ENCODE results near the gene FRYL.

FRYL gene

DNA sequence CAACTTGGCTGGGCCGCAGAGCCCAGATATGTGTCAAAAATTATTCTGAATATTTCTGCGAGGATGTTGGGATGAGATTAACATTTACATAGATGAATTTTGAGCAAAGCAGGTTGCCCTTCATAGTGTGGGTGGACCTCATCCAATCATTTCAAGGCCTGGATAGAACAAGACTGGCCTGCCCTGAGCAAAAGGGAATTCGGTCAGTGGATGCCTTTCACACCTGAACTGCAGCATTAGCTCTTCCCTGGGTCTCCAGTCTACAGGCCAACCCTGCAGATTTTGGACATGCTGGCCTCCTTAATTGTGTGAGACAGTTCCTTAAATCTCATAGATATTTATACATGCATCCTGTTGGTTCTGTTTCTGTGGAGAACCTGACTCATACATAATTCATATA lies 329.3 kb downstream of the FRYL start:
- POLR2A ChIA-PET, result no interaction called here
- CTCF ChIA-PET, result no interaction called here
- TF ChIP-seq, protein P1, sequence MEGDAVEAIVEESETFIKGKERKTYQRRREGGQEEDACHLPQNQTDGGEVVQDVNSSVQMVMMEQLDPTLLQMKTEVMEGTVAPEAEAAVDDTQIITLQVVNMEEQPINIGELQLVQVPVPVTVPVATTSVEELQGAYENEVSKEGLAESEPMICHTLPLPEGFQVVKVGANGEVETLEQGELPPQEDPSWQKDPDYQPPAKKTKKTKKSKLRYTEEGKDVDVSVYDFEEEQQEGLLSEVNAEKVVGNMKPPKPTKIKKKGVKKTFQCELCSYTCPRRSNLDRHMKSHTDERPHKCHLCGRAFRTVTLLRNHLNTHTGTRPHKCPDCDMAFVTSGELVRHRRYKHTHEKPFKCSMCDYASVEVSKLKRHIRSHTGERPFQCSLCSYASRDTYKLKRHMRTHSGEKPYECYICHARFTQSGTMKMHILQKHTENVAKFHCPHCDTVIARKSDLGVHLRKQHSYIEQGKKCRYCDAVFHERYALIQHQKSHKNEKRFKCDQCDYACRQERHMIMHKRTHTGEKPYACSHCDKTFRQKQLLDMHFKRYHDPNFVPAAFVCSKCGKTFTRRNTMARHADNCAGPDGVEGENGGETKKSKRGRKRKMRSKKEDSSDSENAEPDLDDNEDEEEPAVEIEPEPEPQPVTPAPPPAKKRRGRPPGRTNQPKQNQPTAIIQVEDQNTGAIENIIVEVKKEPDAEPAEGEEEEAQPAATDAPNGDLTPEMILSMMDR (IDR thresholded peaks at IDR 0.05; ENCODE audit: control extremely low read depth, extremely low read depth, low read depth, missing control alignments), result no peak

DNA sequence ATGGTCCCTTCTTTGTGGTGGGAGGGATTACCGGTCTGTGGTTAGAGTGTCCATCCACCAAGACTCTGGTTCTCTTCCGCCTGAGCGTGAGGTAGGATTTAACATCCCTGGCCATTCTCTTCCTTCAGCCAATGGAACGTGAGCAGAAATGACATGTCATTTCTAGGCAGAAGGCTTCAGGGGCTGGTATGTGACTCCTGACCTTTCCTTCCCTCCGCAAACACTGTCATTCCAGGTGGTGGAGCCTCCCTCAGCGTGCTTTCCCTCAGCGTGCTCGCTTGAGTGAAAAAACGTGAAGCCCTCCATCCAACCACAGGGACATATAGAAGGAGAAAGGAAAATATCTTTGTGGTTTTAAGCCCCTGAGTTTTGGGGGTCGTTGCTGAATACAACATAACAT lies 330.9 kb downstream of the FRYL start:
- no peak for DNase-seq (ENCODE audit: extremely low spot score)
- CTCF ChIA-PET, result no interaction called here
- TF ChIP-seq, protein P1 (IDR thresholded peaks at IDR 0.05; ENCODE audit: control extremely low read depth, extremely low read depth, low read depth, missing control alignments), result no peak
- POLR2A ChIA-PET, result no interaction called here

More for the DNA sequence above, 329.3 kb downstream of the FRYL start:
- no peak for DNase-seq (ENCODE audit: extremely low spot score)
